ENCODE measurements around the gene FHOD3.

Gene FHOD3

GRCh38 chr18:36392164-36392978, 94.9 kb downstream of the FHOD3 start:
- DNase-seq (ENCODE audit: insufficient read length, low spot score) (no peak), FAIRE-seq (no peak)
- TF ChIP-seq PAX5 (IDR thresholded peaks at IDR 0.05; ENCODE audit: insufficient read depth, low read length, severe bottlenecking), result no peak
- TF ChIP-seq SPI1 (IDR thresholded peaks at IDR 0.05; ENCODE audit: low read depth, low read length), result no peak
- TF ChIP-seq POU2F2 (IDR thresholded peaks at IDR 0.05; ENCODE audit: low read depth, low read length), result no peak
- no peak for TF ChIP-seq TAF1 (IDR thresholded peaks at IDR 0.05; ENCODE audit: low read depth, low read length)
- no peak for TF ChIP-seq POLR2A (IDR thresholded peaks at IDR 0.05; ENCODE audit: low read depth, low read length)
- TF ChIP-seq POLR2AphosphoS5 (IDR thresholded peaks at IDR 0.05; ENCODE audit: low read depth, low read length), result no peak

GRCh38 chr18:36392979-36393287, 95.4 kb downstream of the FHOD3 start:
- FAIRE-seq (no peak), DNase-seq (ENCODE audit: insufficient read length, low spot score) (no peak)
- no peak for TF ChIP-seq SPI1 (IDR thresholded peaks at IDR 0.05; ENCODE audit: low read depth, low read length)
- TF ChIP-seq POU2F2 (IDR thresholded peaks at IDR 0.05; ENCODE audit: low read depth, low read length), result no peak
- no peak for TF ChIP-seq POLR2A (IDR thresholded peaks at IDR 0.05; ENCODE audit: low read depth, low read length)
- no peak for TF ChIP-seq TAF1 (IDR thresholded peaks at IDR 0.05; ENCODE audit: low read depth, low read length)
- no peak for TF ChIP-seq PAX5 (IDR thresholded peaks at IDR 0.05; ENCODE audit: insufficient read depth, low read length, severe bottlenecking)
- TF ChIP-seq POLR2AphosphoS5 (IDR thresholded peaks at IDR 0.05; ENCODE audit: low read depth, low read length), result no peak

- TF ChIP-seq TAF1 (IDR thresholded peaks at IDR 0.05; ENCODE audit: low read depth, low read length), result no peak
- no peak for TF ChIP-seq POU2F2 (IDR thresholded peaks at IDR 0.05; ENCODE audit: low read depth, low read length)
- TF ChIP-seq POLR2AphosphoS5 (IDR thresholded peaks at IDR 0.05; ENCODE audit: low read depth, low read length), result no peak
- no peak for TF ChIP-seq SPI1 (IDR thresholded peaks at IDR 0.05; ENCODE audit: low read depth, low read length)
- no peak for TF ChIP-seq POLR2A (IDR thresholded peaks at IDR 0.05; ENCODE audit: low read depth, low read length)
- no peak for TF ChIP-seq PAX5 (IDR thresholded peaks at IDR 0.05; ENCODE audit: insufficient read depth, low read length, severe bottlenecking)
- FAIRE-seq (no peak), DNase-seq (ENCODE audit: insufficient read length, low spot score) (no peak)
Measured at GRCh38 chr18:36394486-36394885, 97.0 kb downstream of the FHOD3 start.

DNA sequence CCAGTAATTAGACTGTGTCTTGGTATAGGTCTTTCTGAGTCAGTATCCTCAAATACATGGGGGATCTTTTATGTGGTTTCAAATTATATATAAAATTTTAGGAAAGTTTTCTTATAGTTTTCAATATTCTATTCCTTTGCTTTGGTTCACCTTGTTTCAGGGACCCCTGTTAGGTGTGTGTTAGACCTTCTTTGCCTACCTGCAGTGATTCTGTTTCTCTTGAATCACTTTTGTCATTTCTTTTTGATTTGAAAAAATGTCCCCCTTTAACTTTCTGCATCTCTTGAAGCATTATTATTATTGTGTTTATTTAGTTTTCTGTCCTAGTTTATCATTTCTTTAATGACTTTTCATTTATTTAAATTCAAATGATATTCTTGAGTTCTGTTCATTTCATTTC, 98.7 kb downstream of the FHOD3 start:
- no peak for FAIRE-seq
- DNase-seq (ENCODE audit: insufficient read length, low spot score), result no peak
- TF ChIP-seq PAX5 (IDR thresholded peaks at IDR 0.05; ENCODE audit: insufficient read depth, low read length, severe bottlenecking), result no peak

GRCh38 chr18:36397033-36397432, 99.5 kb downstream of the FHOD3 start:
- DNase-seq (ENCODE audit: insufficient read length, low spot score) (no peak), FAIRE-seq (no peak)
- TF ChIP-seq POLR2A (IDR thresholded peaks at IDR 0.05; ENCODE audit: low read depth, low read length), result no peak
- no peak for TF ChIP-seq SPI1 (IDR thresholded peaks at IDR 0.05; ENCODE audit: low read depth, low read length)
- no peak for TF ChIP-seq POLR2AphosphoS5 (IDR thresholded peaks at IDR 0.05; ENCODE audit: low read depth, low read length)
- no peak for TF ChIP-seq PAX5 (IDR thresholded peaks at IDR 0.05; ENCODE audit: insufficient read depth, low read length, severe bottlenecking)
- TF ChIP-seq TAF1 (IDR thresholded peaks at IDR 0.05; ENCODE audit: low read depth, low read length), result no peak
- no peak for TF ChIP-seq POU2F2 (IDR thresholded peaks at IDR 0.05; ENCODE audit: low read depth, low read length)

- TF ChIP-seq POLR2AphosphoS5 (IDR thresholded peaks at IDR 0.05; ENCODE audit: low read depth, low read length) (no peak), SPI1 (IDR thresholded peaks at IDR 0.05; ENCODE audit: low read depth, low read length) (no peak), POU2F2 (IDR thresholded peaks at IDR 0.05; ENCODE audit: low read depth, low read length) (no peak), POLR2A (IDR thresholded peaks at IDR 0.05; ENCODE audit: low read depth, low read length) (no peak), TAF1 (IDR thresholded peaks at IDR 0.05; ENCODE audit: low read depth, low read length) (no peak), PAX5 (IDR thresholded peaks at IDR 0.05; ENCODE audit: insufficient read depth, low read length, severe bottlenecking) (no peak)
- FAIRE-seq, result no peak
- no peak for DNase-seq (ENCODE audit: insufficient read length, low spot score)
Measured at GRCh38 chr18:36398419-36398818, 100.9 kb downstream of the FHOD3 start.

GRCh38 chr18:36399055-36399454, 101.5 kb downstream of the FHOD3 start:
- FAIRE-seq (no peak), DNase-seq (ENCODE audit: insufficient read length, low spot score) (no peak)
- no peak for TF ChIP-seq PAX5 (IDR thresholded peaks at IDR 0.05; ENCODE audit: insufficient read depth, low read length, severe bottlenecking)
- no peak for TF ChIP-seq POLR2A (IDR thresholded peaks at IDR 0.05; ENCODE audit: low read depth, low read length)
- TF ChIP-seq SPI1 (IDR thresholded peaks at IDR 0.05; ENCODE audit: low read depth, low read length), result no peak
- no peak for TF ChIP-seq POU2F2 (IDR thresholded peaks at IDR 0.05; ENCODE audit: low read depth, low read length)
- no peak for TF ChIP-seq POLR2AphosphoS5 (IDR thresholded peaks at IDR 0.05; ENCODE audit: low read depth, low read length)
- no peak for TF ChIP-seq TAF1 (IDR thresholded peaks at IDR 0.05; ENCODE audit: low read depth, low read length)

DNA sequence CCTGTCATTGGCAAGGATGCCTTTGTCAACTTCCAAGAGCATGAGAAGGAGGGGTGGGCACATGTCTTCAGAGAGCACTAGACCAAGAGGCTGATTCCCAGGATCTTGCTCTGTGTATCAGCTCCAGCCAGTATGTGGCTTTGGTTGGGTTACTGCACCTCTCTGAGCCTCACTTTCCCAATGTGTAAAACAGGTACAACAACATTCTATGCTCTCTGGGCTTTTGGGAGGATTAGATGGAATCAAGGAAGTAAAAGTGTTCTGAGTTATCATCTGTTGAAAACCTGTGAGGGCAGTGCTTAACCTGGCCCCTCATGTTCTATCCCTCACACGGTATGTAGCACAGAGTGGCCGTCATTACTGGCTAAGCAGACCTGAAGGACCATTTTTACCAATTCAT, 103.9 kb downstream of the FHOD3 start:
- TF ChIP-seq TAF1 (IDR thresholded peaks at IDR 0.05; ENCODE audit: low read depth, low read length) (no peak), POLR2AphosphoS5 (IDR thresholded peaks at IDR 0.05; ENCODE audit: low read depth, low read length) (no peak)
- DNase-seq (ENCODE audit: insufficient read length, low spot score) (no peak), FAIRE-seq (no peak)

- FAIRE-seq (no peak), DNase-seq (ENCODE audit: insufficient read length, low spot score) (no peak)
- TF ChIP-seq POU2F2 (IDR thresholded peaks at IDR 0.05; ENCODE audit: low read depth, low read length) (no peak), POLR2A (IDR thresholded peaks at IDR 0.05; ENCODE audit: low read depth, low read length) (no peak), TAF1 (IDR thresholded peaks at IDR 0.05; ENCODE audit: low read depth, low read length) (no peak), PAX5 (IDR thresholded peaks at IDR 0.05; ENCODE audit: insufficient read depth, low read length, severe bottlenecking) (no peak), POLR2AphosphoS5 (IDR thresholded peaks at IDR 0.05; ENCODE audit: low read depth, low read length) (no peak), SPI1 (IDR thresholded peaks at IDR 0.05; ENCODE audit: low read depth, low read length) (no peak)
Measured at GRCh38 chr18:36402765-36403396, 105.4 kb downstream of the FHOD3 start.

Data from GM12891 (cell line).